GM12864 (cell line): ENCODE measurements around the gene MAVS.
"Not testable (repeated sequence)": the region's sequence is repeated elsewhere in the genome, so short reads cannot be mapped to it uniquely, and the experiment has no call there.

Experiments
- DNase-seq: peaks from one replicate; pipeline ENCODE4 v3.0.0-alpha.2; 2011; ENCODE audit warnings: low read depth
- H3K4me3 ChIP-seq: 2 replicates; pipeline ENCODE4 v1.5.1; 2011; ENCODE audit warnings: mild to moderate bottlenecking, low read depth, low read length, control low read depth
- CTCF ChIP-seq: IDR thresholded peaks from 2 replicates; pipeline ENCODE4 v1.5.1; 2011; ENCODE audit warnings: low read depth, mild to moderate bottlenecking, moderate library complexity, low read length, control low read depth, inconsistent platforms; ENCODE audit errors: missing control alignments

MAVS gene

GRCh38 chr20:3874194-3874844 is 27.7 kb downstream of the MAVS start:
- H3K4me3 ChIP-seq = no peak overlapping the region
- no peak for TF ChIP-seq CTCF
- no peak for DNase-seq

- TF ChIP-seq CTCF = no peak
- no peak for DNase-seq
- H3K4me3 ChIP-seq = no peak overlapping the region
Measured at GRCh38 chr20:3875378-3875974, 28.8 kb downstream of the MAVS start.

- H3K4me3 ChIP-seq = no peak overlapping the region
- no peak for TF ChIP-seq CTCF
- no peak for DNase-seq
Measured at GRCh38 chr20:3876000-3876399, 29.4 kb downstream of the MAVS start.

- no peak for TF ChIP-seq CTCF
- no peak for DNase-seq
- H3K4me3 ChIP-seq = no peak overlapping the region
Measured at GRCh38 chr20:3876676-3877075, 30.0 kb downstream of the MAVS start.

GRCh38 chr20:3878921-3879274 is 32.3 kb downstream of the MAVS start:
- H3K4me3 ChIP-seq, DNase-seq: not testable (repeated sequence)

- TF ChIP-seq CTCF = no peak
- H3K4me3 ChIP-seq = no peak overlapping the region
- DNase-seq = no peak
Measured at GRCh38 chr20:3885715-3886114, 39.1 kb downstream of the MAVS start.

GRCh38 chr20:3887876-3888620 is 41.4 kb downstream of the MAVS start:
- no peak for DNase-seq

More at GRCh38 chr20:3887876-3888620, 41.4 kb downstream of the MAVS start:
- TF ChIP-seq CTCF = no peak
- peak overlapping the region; percentile 74 for H3K4me3 ChIP-seq
